ENCODE measurements around the gene CYB5D1.

GRCh38 chr17:7867881-7868329 lies 10.1 kb downstream of the CYB5D1 start:
- TF ChIP-seq CTCF (conservative IDR thresholded peaks at IDR 0.05) (no peak), ZFX (IDR thresholded peaks at IDR 0.05) (no peak)
